Mesodermal cell (in vitro differentiated cells): ENCODE data around the gene ANKRD65.
"Not testable (repeated sequence)": the region's sequence is repeated elsewhere in the genome, so short reads cannot be mapped to it uniquely, and the experiment has no call there.

Experiments
- H3K27ac ChIP-seq: 2 replicates; pipeline ENCODE4 v1.7.0; 2013; ENCODE audit warnings: mild to moderate bottlenecking, low read depth, low read length, moderate library complexity; ENCODE audit not compliant: severe bottlenecking
- H3K36me3 ChIP-seq: 2 replicates; pipeline ENCODE4 v1.7.1; 2013; ENCODE audit warnings: mild to moderate bottlenecking, low read length, moderate library complexity; ENCODE audit not compliant: control insufficient read depth, insufficient read depth
- H3K4me1 ChIP-seq: one replicate; pipeline ENCODE4 v1.7.1; 2013; ENCODE audit warnings: mild to moderate bottlenecking, low read length; ENCODE audit not compliant: insufficient read depth, control insufficient read depth, poor library complexity, severe bottlenecking
- H3K4me3 ChIP-seq: 2 replicates; pipeline ENCODE4 v1.7.0; 2013; ENCODE audit warnings: low read length, control low read depth, mild to moderate bottlenecking; ENCODE audit not compliant: insufficient read depth, poor library complexity, severe bottlenecking; ENCODE audit errors: extremely low read depth
- H3K9me3 ChIP-seq: 2 replicates; pipeline ENCODE4 v1.7.1; 2013; ENCODE audit warnings: mild to moderate bottlenecking, low read length, moderate library complexity; ENCODE audit not compliant: control insufficient read depth
- WGBS, 2 experiments: methylation state at CpG; one replicate each; pipeline ENCODE4 v1.1.5; 2013; ENCODE audit warnings: missing lambda C conversion rate in 2 of 2; ENCODE audit not compliant: insufficient coverage in 2 of 2; 5-methylcytosine and 5-hydroxymethylcytosine counted together

The ANKRD65 gene

GRCh38 chr1:1429671-1430073 lies 8.6 kb upstream of the ANKRD65 start:
- WGBS, 2 experiments: 89 to 96% methylated on average over 6 of the region's 6 CpGs
- H3K27ac ChIP-seq: peak overlapping the region; percentile 64
- peaks cover 66% of the 10 kb centered on the region for H3K4me1 ChIP-seq

GRCh38 chr1:1428967-1429366 lies 7.9 kb upstream of the ANKRD65 start:
- not testable (repeated sequence) for H3K4me3 ChIP-seq, H3K9me3 ChIP-seq, H3K27ac ChIP-seq, H3K36me3 ChIP-seq
- peaks cover 60% of the 10 kb centered on the region for H3K4me1 ChIP-seq
- WGBS, 2 experiments: 95 to 100% methylated on average over 5 to 6 of the region's 6 CpGs

More at GRCh38 chr1:1429671-1430073, 8.6 kb upstream of the ANKRD65 start:
- no peaks in the 10 kb centered on the region for H3K9me3 ChIP-seq
- no peaks in the 10 kb centered on the region for H3K36me3 ChIP-seq
- no peak overlapping the region for H3K4me3 ChIP-seq

- no peaks in the 10 kb centered on the region for H3K9me3 ChIP-seq
- 93 to 95% methylated on average over 18 to 19 of the region's 19 CpGs for WGBS, 2 experiments
- H3K27ac ChIP-seq: no peak overlapping the region
- no peaks in the 10 kb centered on the region for H3K36me3 ChIP-seq
- no peak overlapping the region for H3K4me3 ChIP-seq
- peaks cover 56% of the 10 kb centered on the region for H3K4me1 ChIP-seq
These were observed 7.1 kb upstream of the ANKRD65 start for GRCh38 chr1:1428174-1428573.

- no peaks in the 10 kb centered on the region for H3K36me3 ChIP-seq
- 3 to 20% methylated on average over 1 to 8 of the region's 22 CpGs for WGBS, 2 experiments
- H3K4me1 ChIP-seq: peaks cover 53% of the 10 kb centered on the region
These were observed 6.7 kb upstream of the ANKRD65 start for GRCh38 chr1:1427820-1428148.

GRCh38 chr1:1427106-1427819 lies 6.2 kb upstream of the ANKRD65 start:
- WGBS, 2 experiments: 12 to 14% methylated on average over 35 to 50 of the region's 66 CpGs
- Histone ChIP-seq H3K9me3 (no peaks in the 10 kb centered on the region), H3K4me1 (peaks cover 53% of the 10 kb centered on the region), H3K4me3 (peak overlapping the region; percentile 32), H3K36me3 (no peaks in the 10 kb centered on the region), H3K27ac (no peak overlapping the region)

More at GRCh38 chr1:1427820-1428148, 6.7 kb upstream of the ANKRD65 start:
- peak overlapping the region; percentile 32 for H3K4me3 ChIP-seq
- no peak overlapping the region for H3K27ac ChIP-seq
- H3K9me3 ChIP-seq: no peaks in the 10 kb centered on the region

DNA sequence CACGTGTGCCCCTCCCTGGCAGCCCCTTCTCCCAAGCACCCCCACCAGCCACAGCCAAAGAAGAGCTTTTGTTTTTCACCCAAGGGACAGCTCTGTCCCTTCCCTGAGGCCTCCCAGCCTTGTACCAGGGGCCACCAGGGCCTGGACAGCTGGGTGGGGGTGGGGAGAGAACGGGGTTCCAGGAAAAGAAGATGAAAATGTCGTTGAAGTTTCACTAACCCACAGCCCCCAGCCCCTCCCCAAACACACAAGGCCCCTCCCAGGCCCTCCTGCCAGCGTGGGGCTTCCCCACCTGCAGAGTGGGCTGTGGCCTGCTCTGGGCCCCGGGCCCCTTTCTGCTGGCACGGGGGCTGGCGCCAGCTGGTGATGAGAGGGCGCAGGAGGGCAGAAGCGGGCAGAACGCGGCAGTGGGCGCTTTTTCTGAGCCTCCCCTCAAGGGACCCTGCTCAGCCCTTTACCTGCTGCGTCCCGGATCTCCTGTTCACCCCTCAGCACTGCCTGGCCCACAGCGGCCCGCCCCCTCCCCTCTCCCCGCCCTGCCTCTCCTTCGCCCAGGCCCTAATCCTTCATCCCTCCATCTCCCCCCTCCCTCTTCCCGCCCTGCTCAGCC lies 5.5 kb upstream of the ANKRD65 start:
- Histone ChIP-seq H3K27ac (no peak overlapping the region), H3K4me3 (no peak overlapping the region), H3K4me1 (peaks cover 53% of the 10 kb centered on the region), H3K36me3 (no peaks in the 10 kb centered on the region), H3K9me3 (no peaks in the 10 kb centered on the region)
- WGBS, 2 experiments: 37 to 39% methylated on average over 11 to 15 of the region's 19 CpGs

- no peaks in the 10 kb centered on the region for H3K9me3 ChIP-seq
- 52 to 57% methylated on average over 23 to 32 of the region's 33 CpGs for WGBS, 2 experiments
- no peaks in the 10 kb centered on the region for H3K36me3 ChIP-seq
- H3K4me3 ChIP-seq: no peak overlapping the region
- H3K27ac ChIP-seq: no peak overlapping the region
- H3K4me1 ChIP-seq: peaks cover 51% of the 10 kb centered on the region
These were observed 4.8 kb upstream of the ANKRD65 start for GRCh38 chr1:1425753-1426495.

GRCh38 chr1:1425426-1425752 lies 4.3 kb upstream of the ANKRD65 start:
- 68 to 83% methylated on average over 7 to 8 of the region's 12 CpGs for WGBS, 2 experiments
- no peak overlapping the region for H3K27ac ChIP-seq
- no peaks in the 10 kb centered on the region for H3K36me3 ChIP-seq
- H3K4me1 ChIP-seq: peaks cover 47% of the 10 kb centered on the region
- no peaks in the 10 kb centered on the region for H3K9me3 ChIP-seq
- H3K4me3 ChIP-seq: no peak overlapping the region

GRCh38 chr1:1424707-1425106 lies 3.6 kb upstream of the ANKRD65 start:
- Histone ChIP-seq H3K36me3 (no peaks in the 10 kb centered on the region), H3K4me1 (peaks cover 41% of the 10 kb centered on the region), H3K9me3 (no peaks in the 10 kb centered on the region), H3K27ac (peak overlapping the region; percentile 1), H3K4me3 (no peak overlapping the region)
- WGBS, 2 experiments: 94 to 99% methylated on average over 14 of the region's 15 CpGs

- H3K36me3 ChIP-seq: no peaks in the 10 kb centered on the region
- WGBS, 2 experiments: 94 to 100% methylated on average over 5 of the region's 7 CpGs
- H3K9me3 ChIP-seq: no peaks in the 10 kb centered on the region
- peaks cover 35% of the 10 kb centered on the region for H3K4me1 ChIP-seq
- H3K27ac ChIP-seq: peak overlapping the region; percentile 50
- no peak overlapping the region for H3K4me3 ChIP-seq
These were observed 2.1 kb upstream of the ANKRD65 start for GRCh38 chr1:1423245-1423597.
